Esophagus squamous epithelium (tissue), 4 donors: ENCODE data around the gene PRKCE.

ENCODE experiments used
- CTCF ChIP-seq, 6 experiments: fragments of 450-650 bp in 4 of 6; fragments of 200-600 bp in 2 of 6; sonication (generic) in 2 of 6; IDR thresholded peaks; one replicate each; pipeline ENCODE4 v1.5.1; 2016 to 2019; ENCODE audit warnings: antibody characterized with exemption in 6 of 6, mild to moderate bottlenecking in 4 of 6, moderate library complexity in 4 of 6
- POLR2A ChIP-seq, 4 donors: fragments of 450-650 bp; IDR thresholded peaks; one replicate each; pipeline ENCODE4 v1.6.1; 2017; ENCODE audit warnings: antibody characterized with exemption in 4 of 4, mild to moderate bottlenecking in 4 of 4, moderate library complexity in 3 of 4

GRCh38 chr2:45907592-45907991 is 256.1 kb downstream of the PRKCE start:
- TF ChIP-seq CTCF (IDR thresholded peaks at IDR 0.05) (no peak), POLR2A (IDR thresholded peaks at IDR 0.05) (no peak)
